NB4 (cell line): ENCODE results near the gene PGF.

ENCODE experiments used
- CTCF ChIP-seq: IDR thresholded peaks from one replicate; pipeline ENCODE4 v1.5.1; 2012; ENCODE audit warnings: low read depth, low read length
- MAX ChIP-seq: IDR thresholded peaks from 2 replicates; pipeline ENCODE4 v1.6.1; 2011; ENCODE audit warnings: low read depth, low read length
- POLR2A ChIP-seq: IDR thresholded peaks from 2 replicates; pipeline ENCODE4 v1.6.1; 2011; ENCODE audit warnings: mild to moderate bottlenecking; ENCODE audit not compliant: insufficient read length; ENCODE audit errors: extremely low read depth

- TF ChIP-seq CTCF (no peak), POLR2A (no peak), MAX (no peak)
Observed at GRCh38 chr14:74962046-74962445, 6.6 kb upstream of the PGF start.
